ENCODE results near the gene YY1.
A peak's percentile ranks its signal among the peaks of the same experiment; 100 is the strongest.

The YY1 gene

GRCh38 chr14:100237735-100238418 lies 1.1 kb upstream of the YY1 start:
- TF ChIP-seq POLR2AphosphoS5 (IDR thresholded peaks at IDR 0.05; ENCODE audit: low read depth, low read length) (no peak), SIN3A (IDR thresholded peaks at IDR 0.05; ENCODE audit: borderline replicate concordance, insufficient read depth, low read length) (no peak), TAF1 (IDR thresholded peaks at IDR 0.05; ENCODE audit: borderline replicate concordance, insufficient read depth, low read length) (no peak), FOXP2 (optimal IDR thresholded peaks at IDR 0.05; ENCODE audit: borderline replicate concordance, extremely low read depth, extremely low read length, insufficient read depth) (no peak), REST (IDR thresholded peaks at IDR 0.05; ENCODE audit: insufficient read depth in 1 of 2, low read depth in 2 of 2, low read length in 2 of 2) (no peak)

- TF ChIP-seq POLR2AphosphoS5 (IDR thresholded peaks at IDR 0.05; ENCODE audit: low read depth, low read length) (no peak), REST (IDR thresholded peaks at IDR 0.05; ENCODE audit: insufficient read depth in 1 of 2, low read depth in 2 of 2, low read length in 2 of 2) (no peak), TAF1 (IDR thresholded peaks at IDR 0.05; ENCODE audit: borderline replicate concordance, insufficient read depth, low read length) (no peak), FOXP2 (optimal IDR thresholded peaks at IDR 0.05; ENCODE audit: borderline replicate concordance, extremely low read depth, extremely low read length, insufficient read depth) (no peak), SIN3A (IDR thresholded peaks at IDR 0.05; ENCODE audit: borderline replicate concordance, insufficient read depth, low read length) (no peak)
Measured at GRCh38 chr14:100239211-100239839, 381 bp downstream of the YY1 start.

DNA sequence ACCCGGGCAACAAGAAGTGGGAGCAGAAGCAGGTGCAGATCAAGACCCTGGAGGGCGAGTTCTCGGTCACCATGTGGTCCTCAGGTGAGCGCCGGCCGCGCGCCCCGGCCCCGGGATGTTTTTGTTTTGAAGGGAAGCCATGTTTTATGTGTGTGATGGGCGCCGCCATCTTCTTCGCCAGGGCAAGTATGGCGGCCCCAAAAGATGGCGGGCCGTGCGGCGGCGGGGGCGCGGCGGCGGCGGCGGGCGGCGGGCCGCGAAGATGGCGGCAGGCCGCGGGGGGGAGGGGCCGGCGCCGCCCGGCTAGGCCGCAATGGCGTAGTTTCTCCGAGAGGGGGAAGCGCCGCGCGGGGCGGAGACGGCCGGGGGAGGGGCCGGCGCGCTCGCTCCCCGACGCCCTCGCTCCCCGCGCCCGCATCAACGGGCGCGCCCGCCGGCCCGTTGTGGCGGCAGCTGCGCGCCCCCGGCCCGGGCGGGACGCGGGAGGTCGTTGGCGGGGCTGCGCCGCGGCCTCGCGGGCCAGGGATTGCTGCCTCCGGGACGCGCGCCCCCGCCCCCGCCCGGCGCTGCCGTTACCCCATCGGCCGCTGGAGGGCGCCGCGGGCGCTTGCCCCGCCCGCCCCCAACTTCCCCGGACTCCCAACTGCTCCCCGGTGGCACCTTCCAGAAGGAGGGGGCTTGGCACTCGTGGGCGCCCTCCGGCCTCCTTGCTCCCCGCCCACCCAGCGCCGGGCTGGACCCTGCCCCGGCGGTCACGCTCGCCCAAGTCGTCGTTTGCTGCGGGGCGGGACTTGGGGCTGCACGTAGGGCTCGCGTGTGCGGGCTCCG lies 1.1 kb downstream of the YY1 start:
- TF ChIP-seq REST (IDR thresholded peaks at IDR 0.05; ENCODE audit: insufficient read depth in 1 of 2, low read depth in 2 of 2, low read length in 2 of 2) = no peak
- TF ChIP-seq FOXP2 (optimal IDR thresholded peaks at IDR 0.05; ENCODE audit: borderline replicate concordance, extremely low read depth, extremely low read length, insufficient read depth) = peak; percentile 8
- no peak for TF ChIP-seq POLR2AphosphoS5 (IDR thresholded peaks at IDR 0.05; ENCODE audit: low read depth, low read length)
- TF ChIP-seq TAF1 (IDR thresholded peaks at IDR 0.05; ENCODE audit: borderline replicate concordance, insufficient read depth, low read length) = no peak
- TF ChIP-seq SIN3A (IDR thresholded peaks at IDR 0.05; ENCODE audit: borderline replicate concordance, insufficient read depth, low read length) = no peak

DNA sequence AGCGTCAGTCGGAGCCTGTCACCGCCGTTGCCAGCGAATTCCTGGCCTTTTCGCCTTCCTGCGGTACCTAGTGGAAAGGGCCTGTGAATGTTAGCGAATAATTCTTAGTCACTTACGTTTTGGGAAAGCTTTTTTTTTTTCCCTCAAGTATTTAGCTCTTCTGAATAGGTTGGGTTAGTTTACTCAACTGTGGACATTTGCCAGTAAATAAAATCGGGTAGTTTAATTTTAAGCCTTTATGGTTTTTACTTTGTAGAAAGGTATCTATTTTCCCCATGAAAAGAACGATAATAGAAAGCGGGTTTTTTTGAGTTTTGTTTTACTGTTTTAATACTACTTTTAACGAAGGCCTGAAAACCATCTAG lies 1.7 kb downstream of the YY1 start:
- TF ChIP-seq REST (IDR thresholded peaks at IDR 0.05; ENCODE audit: insufficient read depth in 1 of 2, low read depth in 2 of 2, low read length in 2 of 2) = no peak
- no peak for TF ChIP-seq POLR2AphosphoS5 (IDR thresholded peaks at IDR 0.05; ENCODE audit: low read depth, low read length)
- no peak for TF ChIP-seq SIN3A (IDR thresholded peaks at IDR 0.05; ENCODE audit: borderline replicate concordance, insufficient read depth, low read length)
- TF ChIP-seq FOXP2 (optimal IDR thresholded peaks at IDR 0.05; ENCODE audit: borderline replicate concordance, extremely low read depth, extremely low read length, insufficient read depth) = no peak
- TF ChIP-seq TAF1 (IDR thresholded peaks at IDR 0.05; ENCODE audit: borderline replicate concordance, insufficient read depth, low read length) = no peak

Data from PFSK-1 (cell line).